HG03439 (cell line): Measurements from ENCODE around the gene BCL2L12.
"Not testable (repeated sequence)": the region's sequence is repeated elsewhere in the genome, so short reads cannot be mapped to it uniquely, and the experiment has no call there.

Experiments
- ATAC-seq: cut with Tn5 transposase; IDR thresholded peaks from one replicate; pipeline ENCODE4 v1.9.1; 2021; ENCODE audit warnings: mild to moderate bottlenecking, moderate library complexity; ENCODE audit not compliant: unreplicated experiment

The BCL2L12 gene

DNA sequence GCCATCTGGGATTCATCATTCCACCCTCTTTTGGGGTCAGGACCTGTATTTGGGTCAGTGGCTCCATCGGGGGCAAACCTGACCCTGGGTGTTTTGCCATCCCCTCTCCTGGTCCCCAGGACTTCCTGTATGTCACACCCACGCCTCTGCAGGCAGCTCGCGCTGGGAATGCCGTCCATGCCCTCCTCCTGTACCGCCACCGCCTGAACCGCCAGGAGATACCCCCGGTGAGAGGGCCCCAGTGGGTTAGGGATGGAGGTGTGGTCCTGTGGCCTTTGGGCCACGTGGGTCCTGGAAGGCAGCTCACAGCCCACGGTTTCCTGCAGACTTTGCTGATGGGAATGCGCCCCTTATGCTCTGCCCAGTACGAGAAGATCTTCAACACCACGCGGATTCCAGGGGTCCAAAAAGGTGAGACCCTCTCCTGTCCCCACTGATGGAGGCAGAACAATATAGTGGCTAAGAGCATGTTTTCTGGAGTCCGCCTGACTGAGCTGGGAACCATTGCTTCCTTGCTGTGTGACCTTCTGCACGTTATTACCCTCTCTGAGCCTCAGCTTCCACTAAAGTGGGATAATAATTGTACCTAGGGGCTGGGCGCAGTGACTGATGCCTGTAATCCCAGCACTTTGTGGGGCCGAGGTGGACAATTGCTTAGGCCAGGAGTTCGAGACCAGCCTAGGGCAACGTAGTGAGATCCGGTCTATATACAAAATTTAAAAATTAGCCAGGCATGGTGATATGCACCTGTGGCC is 39.3 kb downstream of the BCL2L12 start:
- ATAC-seq: no peak

DNA sequence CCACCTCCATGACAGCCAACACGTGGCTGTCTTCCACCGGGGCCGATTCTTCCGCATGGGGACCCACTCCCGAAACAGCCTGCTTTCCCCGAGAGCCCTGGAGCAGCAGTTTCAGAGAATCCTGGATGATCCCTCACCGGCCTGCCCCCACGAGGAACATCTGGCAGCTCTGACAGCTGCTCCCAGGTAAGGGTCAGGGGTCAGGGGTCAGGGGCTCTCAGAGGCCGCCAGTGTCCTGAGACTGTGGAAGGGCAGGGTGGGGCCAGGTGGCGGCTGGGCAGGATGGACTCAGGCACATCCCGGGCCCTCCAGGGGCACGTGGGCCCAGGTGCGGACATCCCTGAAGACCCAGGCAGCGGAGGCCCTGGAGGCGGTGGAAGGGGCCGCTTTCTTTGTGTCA is 40.2 kb downstream of the BCL2L12 start:
- no peak for ATAC-seq

DNA sequence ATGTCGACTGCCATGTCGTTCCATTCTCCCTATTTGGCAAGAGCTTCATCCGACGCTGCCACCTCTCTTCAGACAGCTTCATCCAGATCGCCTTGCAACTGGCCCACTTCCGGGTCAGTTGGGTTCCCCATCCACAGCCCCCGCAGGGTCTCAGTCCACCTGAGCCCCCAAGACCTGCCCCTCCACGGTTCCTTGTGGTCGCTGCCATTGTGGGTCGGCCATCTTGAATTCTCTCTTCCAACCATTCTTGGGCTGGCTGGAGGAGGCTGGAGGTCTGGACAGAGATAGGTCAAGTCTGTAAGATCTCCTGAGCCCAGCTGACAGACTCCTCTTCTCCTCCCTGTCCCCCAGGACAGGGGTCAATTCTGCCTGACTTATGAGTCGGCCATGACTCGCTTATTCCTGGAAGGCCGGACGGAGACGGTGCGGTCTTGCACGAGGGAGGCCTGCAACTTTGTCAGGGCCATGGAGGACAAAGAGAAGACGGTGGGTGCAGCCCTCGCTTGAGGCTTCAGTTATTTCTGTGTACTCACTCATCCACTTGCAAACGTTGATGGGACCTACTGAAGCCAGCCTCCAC is 44.7 kb downstream of the BCL2L12 start:
- no peak for ATAC-seq

DNA sequence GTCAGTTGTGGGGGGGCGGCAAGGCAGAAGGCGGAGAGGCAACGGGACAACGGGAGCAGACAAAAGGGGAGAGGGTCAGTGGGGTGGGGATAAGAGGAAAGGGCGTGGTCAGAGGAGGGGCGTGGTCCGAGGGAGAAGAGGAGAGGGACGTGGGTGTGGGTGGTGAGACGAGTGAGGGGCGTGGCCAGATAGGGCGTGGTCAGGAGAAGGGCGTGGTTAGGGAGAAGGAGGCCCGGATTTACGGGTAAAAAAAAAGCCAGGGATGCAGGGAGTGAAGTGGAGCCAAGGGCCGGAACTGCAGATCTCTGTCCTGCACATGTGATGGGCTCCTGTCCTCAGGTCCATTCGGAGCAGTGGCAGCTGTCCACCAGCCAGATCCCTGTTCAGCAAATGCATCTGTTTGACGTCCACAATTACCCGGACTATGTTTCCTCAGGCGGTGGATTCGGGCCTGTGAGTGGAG is 46.7 kb downstream of the BCL2L12 start:
- no peak for ATAC-seq

DNA sequence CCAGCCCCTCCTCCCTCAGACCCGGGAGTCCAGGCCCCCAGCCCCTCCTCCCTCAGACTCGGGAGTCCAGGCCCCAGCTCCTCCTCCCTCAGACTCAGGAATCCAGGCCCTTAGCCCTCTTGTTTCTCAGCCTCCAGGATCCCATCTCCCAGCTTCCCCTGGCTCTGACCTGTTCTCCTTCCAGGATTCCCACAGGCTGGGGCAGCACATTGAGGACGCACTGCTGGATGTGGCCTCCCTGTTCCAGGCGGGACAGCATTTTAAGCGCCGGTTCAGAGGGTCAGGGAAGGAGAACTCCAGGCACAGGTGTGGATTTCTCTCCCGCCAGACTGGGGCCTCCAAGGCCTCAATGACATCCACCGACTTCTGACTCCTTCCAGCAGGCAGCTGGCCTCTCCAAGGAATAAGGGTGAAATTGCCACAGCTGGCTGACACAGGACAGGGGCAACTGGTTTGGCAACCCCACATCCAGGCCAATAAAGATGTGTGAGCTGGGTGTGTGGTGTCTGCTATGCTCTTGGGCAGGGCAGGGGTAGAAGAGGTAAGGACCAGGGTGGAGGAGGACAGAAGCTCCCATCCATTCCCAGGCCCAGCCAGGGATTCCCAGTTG is 47.6 kb downstream of the BCL2L12 start:
- no peak for ATAC-seq

DNA sequence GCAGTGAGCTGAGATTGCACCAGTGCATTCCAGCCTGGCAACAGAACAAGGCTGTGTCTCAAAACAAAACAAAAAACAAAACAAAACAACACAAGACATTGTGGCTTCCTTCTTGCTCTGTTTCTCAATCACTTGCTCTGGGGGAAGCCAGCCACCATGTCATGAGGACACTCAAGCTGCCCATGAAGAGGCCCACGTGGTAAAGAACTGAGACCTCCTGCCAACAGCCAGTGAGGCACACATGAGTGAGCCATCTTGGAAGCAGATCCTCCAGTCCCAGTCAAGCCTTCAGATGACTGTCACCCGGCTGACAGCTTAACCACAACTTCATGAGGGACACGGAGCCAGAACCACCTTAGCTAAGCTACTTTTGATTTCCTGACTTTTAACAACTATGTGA is 50.4 kb downstream of the BCL2L12 start:
- no peak for ATAC-seq

DNA sequence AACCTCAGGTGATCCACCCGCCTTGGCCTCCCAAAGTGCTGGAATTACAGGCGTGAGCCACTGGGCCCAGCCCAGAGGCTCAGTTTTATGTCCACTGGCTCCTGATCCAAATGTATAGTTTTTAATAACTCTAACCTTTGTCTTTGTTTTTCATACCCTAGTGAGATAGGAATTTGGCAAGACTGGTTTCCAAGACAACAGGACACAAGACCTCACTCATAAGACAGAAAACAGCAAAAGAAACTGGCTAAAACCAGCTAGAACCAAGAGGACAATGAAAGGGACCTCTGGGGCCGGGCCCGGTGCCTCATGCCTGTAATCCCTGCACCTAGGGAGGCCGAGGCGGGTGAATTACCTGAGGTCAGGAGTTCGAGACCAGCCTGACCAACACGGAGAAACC is 52.8 kb downstream of the BCL2L12 start:
- ATAC-seq: no peak

DNA sequence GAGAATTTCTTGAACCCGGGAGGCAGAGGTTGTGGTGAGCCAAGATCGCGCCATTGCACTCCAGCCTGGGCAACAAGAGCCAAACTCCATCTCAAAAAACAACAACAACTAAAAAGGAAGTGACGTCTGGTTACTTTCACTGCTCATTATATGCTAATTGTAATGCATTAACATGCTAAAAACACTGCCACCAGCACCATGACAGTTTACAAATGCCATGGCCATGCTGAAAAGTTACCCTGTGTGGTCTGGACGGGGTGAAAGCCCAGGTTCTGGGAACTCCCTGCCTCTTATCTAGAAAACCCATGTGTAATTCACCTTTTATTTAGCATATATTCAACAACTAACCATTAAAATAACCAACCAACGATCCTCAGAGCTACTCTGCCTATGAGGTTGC is 53.3 kb downstream of the BCL2L12 start:
- no peak for ATAC-seq

DNA sequence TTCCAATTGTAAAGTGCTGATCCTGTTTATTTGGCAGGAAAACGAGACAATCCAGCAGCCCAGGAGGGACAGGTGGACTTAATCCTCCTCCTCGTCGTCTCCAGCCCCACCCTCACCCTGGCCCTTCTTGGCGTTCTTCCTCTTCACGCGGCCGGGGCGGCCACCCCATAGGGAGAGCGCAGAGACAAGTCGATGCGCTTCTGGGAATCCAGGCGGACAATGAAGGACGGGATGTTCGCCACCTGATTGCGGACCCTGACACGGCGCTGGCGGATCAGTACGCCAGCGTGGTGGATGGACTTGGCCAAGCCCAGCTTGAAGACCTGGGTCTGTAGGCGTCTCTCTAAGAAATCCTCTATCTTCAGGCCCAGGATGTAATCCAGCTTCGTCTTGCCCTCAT is 53.7 kb downstream of the BCL2L12 start:
- not testable (repeated sequence) for ATAC-seq
